Activated T-helper 17 cell treated with anti-CD3 and anti-CD28 coated beads, Interleukin-2, amount 50 U/mL, for 72 hours (primary cell): ENCODE results near the gene CCDC70. TPM values are rescaled to one million over a fixed set of nuclear protein-coding genes. Genes with fewer than 3 reads are reported as not detected.
A peak's percentile ranks its signal among the peaks of the same experiment; 100 is the strongest.
"Not testable (repeated sequence)": the region's sequence is repeated elsewhere in the genome, so short reads cannot be mapped to it uniquely, and the experiment has no call there.

Source experiments
- ATAC-seq: fragments of 150-1000 bp; cut with Tn5 transposase; replicated peaks from 2 replicates; pipeline ENCODE4 v1.10.0; 2021; ENCODE audit warnings: mild to moderate bottlenecking, moderate library complexity
- H3K27ac Mint-ChIP-seq: one replicate; pipeline ENCODE4 v1.8.0; 2022; ENCODE audit warnings: mixed read lengths
- H3K27me3 Mint-ChIP-seq: one replicate; pipeline ENCODE4 v1.8.0; 2022; ENCODE audit warnings: mixed read lengths
- H3K36me3 Mint-ChIP-seq: one replicate; pipeline ENCODE4 v1.8.0; 2022; ENCODE audit warnings: low read depth, mild to moderate bottlenecking, mixed read lengths
- H3K4me1 Mint-ChIP-seq: one replicate; pipeline ENCODE4 v1.8.0; 2022; ENCODE audit warnings: mixed read lengths
- H3K4me3 Mint-ChIP-seq: one replicate; pipeline ENCODE4 v1.8.0; 2022; ENCODE audit warnings: mild to moderate bottlenecking, mixed read lengths
- H3K9me3 Mint-ChIP-seq: one replicate; pipeline ENCODE4 v1.8.0; 2022; ENCODE audit warnings: mixed read lengths
- total RNA-seq, 2 donors: library from RNA; stranded (reverse); gene quantifications; one replicate each; pipeline ENCODE4 v1.2.3, GENCODE V29; 2022

CCDC70 gene
- total RNA-seq, 2 donors from 2014 or later: 0.24 to 0.43 TPM

DNA sequence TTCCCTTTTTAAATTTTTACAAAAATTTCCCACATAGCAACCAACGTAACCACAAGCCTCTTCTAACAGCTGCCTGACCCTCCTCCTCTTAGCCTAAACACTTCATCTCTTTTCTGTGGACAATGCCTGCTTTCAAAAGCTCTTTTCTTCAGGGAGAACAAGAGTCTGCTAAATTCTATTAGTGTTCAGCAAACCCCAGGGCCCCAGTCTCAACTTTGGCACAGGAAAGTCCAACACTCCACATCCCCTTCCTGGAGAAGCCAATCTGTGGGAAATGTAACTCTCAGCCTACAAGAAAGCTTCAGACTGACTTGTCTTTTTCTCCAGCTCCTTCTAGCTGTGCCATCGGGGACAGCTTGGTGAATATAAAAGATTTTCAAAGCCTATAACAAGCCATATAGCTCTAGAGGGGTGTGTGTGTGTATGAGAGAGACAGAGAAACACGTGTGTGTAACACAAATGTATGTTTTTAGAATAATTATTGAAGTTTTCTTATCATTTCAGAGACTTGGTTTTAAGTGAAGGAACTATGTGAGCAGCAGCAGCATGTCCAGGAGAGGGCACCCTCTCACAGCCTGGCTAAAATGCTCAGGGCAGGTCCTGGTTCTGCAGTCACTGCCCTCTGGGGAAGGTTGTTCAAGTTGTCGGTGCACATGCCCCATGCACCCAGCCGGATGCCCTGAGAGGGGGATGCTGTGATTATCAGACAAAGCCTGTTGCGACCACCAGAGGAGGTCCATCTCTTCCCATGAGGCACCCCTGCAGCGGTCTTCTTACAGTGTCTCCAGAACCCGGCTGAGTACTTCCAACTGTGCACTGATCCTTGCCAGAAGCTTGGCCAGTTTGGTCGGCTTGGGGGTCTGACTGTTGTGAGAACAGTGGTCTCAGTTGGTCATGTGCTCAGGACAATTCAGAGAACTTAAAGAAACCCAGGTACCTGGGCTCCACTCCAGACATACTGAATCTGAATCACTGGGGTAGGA, 34.4 kb downstream of the CCDC70 start:
- H3K36me3 Mint-ChIP-seq: no peaks in the 10 kb centered on the region
- no peaks in the 10 kb centered on the region for H3K9me3 Mint-ChIP-seq
- peak; percentile 60 for ATAC-seq
- no peaks in the 10 kb centered on the region for H3K4me1 Mint-ChIP-seq
- H3K27me3 Mint-ChIP-seq: peaks cover 7% of the 10 kb centered on the region
- no peak overlapping the region for H3K4me3 Mint-ChIP-seq
- no peak overlapping the region for H3K27ac Mint-ChIP-seq

DNA sequence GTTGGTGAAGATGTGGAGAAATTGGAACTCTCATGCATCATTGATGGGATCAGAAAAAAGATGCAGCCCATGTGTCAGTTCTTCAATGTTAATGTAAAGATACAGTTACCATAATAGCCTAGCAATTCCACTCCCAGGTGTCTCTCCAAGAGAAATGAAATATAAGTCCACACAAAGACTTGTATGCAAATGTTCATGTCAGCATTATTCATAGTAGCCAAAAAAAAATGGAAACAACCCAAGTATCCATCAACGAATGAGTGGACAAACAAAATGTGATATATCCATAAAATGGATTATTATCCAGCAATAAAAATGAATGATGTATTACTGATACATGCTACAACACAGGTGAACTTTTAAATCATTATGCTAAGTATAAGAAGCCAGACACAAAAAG, 38.7 kb downstream of the CCDC70 start:
- Mint-ChIP-seq H3K27me3 (peaks cover 4% of the 10 kb centered on the region), H3K9me3 (no peaks in the 10 kb centered on the region), H3K4me3 (no peak overlapping the region), H3K36me3 (no peaks in the 10 kb centered on the region), H3K4me1 (no peaks in the 10 kb centered on the region), H3K27ac (no peak overlapping the region)
- ATAC-seq: no peak

DNA sequence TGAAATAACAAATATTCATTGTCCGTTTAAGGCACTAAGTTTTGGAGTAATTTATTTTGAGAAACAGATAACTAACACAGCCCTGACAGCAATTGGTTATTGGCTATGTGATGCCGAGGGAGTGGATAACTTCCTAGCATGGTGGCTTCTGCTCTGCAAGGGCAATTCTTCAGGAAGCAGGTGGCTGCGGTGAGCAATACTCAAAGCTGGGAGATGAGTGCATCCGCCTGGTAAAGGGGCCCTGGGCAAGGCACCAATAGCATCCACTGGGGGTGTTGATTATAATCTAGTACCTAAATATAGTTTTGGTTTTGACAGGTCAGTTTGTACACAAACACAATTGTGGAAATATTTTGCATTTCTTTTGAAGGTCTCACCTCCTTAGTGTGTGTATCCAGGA, 41.0 kb downstream of the CCDC70 start:
- Mint-ChIP-seq H3K27me3 (peaks cover 8% of the 10 kb centered on the region), H3K4me3 (no peak overlapping the region), H3K27ac (no peak overlapping the region), H3K36me3 (no peaks in the 10 kb centered on the region), H3K4me1 (peaks cover 5% of the 10 kb centered on the region), H3K9me3 (no peaks in the 10 kb centered on the region)
- no peak for ATAC-seq

DNA sequence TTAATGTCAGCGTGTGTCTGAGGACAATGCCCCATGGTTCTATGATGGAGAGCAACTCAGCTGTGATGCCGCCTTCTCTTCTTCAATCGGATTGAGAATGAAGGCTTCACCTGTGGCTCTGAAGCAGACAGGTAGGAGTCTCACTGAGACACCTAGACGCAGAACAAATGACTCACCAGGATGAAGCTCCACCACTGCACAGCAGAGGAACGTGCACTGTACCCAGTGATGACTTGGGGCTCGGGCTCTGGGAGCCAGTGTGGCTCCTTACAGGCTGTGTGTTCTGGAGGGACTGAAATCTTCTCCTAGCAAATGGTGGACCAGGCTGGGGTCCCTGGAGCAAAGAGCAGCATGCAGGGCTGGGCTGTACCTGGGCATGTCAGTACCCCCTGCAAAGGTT, 44.0 kb downstream of the CCDC70 start:
- Mint-ChIP-seq H3K4me1 (peaks cover 20% of the 10 kb centered on the region), H3K27ac (no peak overlapping the region), H3K27me3 (peaks cover 8% of the 10 kb centered on the region), H3K4me3 (no peak overlapping the region), H3K36me3 (no peaks in the 10 kb centered on the region), H3K9me3 (no peaks in the 10 kb centered on the region)
- no peak for ATAC-seq

DNA sequence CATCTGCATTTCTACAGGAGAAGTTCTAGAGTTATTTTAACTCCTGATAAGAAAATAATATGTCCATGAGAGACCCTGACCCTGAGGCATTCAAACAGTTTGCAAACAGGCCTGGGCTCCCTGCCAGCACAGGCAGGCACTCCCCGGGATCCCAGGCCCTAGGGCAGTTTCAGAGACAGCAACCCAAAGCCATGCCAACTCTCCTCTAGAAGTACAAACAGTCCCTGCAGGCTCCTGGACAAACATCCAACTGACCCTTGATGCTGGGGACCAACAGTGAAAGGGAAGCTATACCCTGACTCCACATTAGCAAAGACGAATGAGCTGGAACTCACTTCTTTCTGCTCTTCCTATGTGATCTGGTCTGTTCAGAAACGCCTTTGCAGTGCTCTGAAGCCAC, 44.8 kb downstream of the CCDC70 start:
- Mint-ChIP-seq H3K4me3 (no peak overlapping the region), H3K4me1 (peaks cover 20% of the 10 kb centered on the region), H3K27ac (no peak overlapping the region), H3K27me3 (peaks cover 8% of the 10 kb centered on the region), H3K9me3 (no peaks in the 10 kb centered on the region), H3K36me3 (no peaks in the 10 kb centered on the region)
- ATAC-seq: no peak

DNA sequence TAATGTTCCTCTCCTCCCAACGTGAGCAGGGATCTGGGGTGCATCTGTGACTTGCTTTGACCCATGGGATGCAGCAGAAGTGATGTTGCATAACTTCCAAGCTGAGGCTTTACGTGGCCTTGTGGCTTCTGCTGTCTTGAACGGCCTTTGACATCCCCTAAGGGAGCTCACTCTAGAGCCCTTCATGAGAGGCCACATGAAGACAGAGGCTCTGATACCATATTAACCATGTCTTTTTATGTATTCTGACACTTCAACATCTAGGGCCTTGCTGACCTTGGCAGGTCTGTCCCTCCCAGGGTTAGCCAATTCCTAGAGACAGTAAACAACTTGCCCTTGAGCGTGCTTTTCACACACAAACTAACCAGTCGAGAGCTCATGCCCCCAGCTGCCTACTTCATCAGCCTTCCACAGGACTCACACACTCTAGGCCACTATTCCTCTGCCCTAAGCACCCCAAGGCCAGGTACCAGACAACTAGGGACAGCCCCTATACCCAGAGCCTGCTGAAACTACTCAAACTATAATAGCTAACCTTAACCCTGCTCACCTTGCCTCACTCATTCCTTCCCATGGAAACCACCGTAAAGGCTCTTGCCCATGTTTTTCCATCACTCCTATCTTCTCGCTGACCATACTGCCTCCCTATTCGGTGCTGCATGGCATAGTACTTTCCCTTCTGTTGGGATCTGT, 45.4 kb downstream of the CCDC70 start:
- peak; percentile 54 for ATAC-seq

DNA sequence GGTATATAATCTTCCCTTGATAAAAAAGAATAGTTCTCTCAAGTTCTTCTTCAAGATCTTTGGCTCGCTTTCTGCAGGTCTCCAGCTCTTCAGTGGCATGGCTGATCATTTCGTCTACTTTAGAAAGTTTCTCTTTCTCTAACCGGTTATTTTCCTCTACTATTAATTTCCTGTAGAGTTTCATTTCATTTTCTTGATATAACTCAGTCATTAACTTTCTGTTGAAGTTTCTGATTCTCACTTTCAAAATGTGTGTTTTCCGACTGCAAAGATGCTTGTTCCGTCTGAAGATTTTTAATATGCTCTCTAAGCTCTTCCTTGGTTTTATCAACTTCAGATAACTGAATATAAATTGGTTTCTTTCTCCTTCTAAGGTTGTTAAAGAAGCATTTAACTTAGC, 47.5 kb downstream of the CCDC70 start:
- H3K4me3 Mint-ChIP-seq: peak overlapping the region; percentile 54
- not testable (repeated sequence) for H3K36me3 Mint-ChIP-seq, H3K9me3 Mint-ChIP-seq, H3K27me3 Mint-ChIP-seq
- H3K27ac Mint-ChIP-seq: peak overlapping the region; percentile 8
- H3K4me1 Mint-ChIP-seq: peaks cover 20% of the 10 kb centered on the region
- ATAC-seq: peak; percentile 14

More for the DNA sequence above, 45.4 kb downstream of the CCDC70 start:
- Mint-ChIP-seq H3K27ac (no peak overlapping the region), H3K9me3 (no peaks in the 10 kb centered on the region), H3K27me3 (peaks cover 8% of the 10 kb centered on the region), H3K36me3 (no peaks in the 10 kb centered on the region), H3K4me1 (peaks cover 20% of the 10 kb centered on the region), H3K4me3 (no peak overlapping the region)

DNA sequence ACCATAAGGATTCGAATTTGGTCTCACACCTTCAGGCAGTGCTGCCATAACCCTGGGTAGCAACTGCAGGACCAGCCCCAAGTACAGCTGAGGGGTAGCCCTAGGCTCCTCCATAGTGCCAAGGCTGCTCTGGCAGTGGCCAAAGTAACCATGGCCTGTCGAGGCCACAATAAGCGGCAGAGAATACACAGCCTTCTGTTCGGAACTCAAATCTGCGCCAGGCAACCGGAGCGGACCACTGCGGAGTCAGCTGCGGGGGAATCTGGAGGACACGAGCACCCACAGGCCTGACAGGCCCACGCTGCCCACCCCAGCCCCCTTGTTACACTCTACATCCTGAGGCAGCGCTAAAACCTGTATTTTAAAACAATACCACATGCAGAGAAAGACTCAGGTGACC, 48.7 kb downstream of the CCDC70 start:
- peaks cover 7% of the 10 kb centered on the region for H3K27me3 Mint-ChIP-seq
- no peak for ATAC-seq
- H3K9me3 Mint-ChIP-seq: no peaks in the 10 kb centered on the region
- H3K27ac Mint-ChIP-seq: no peak overlapping the region
- H3K4me1 Mint-ChIP-seq: peaks cover 20% of the 10 kb centered on the region
- H3K4me3 Mint-ChIP-seq: peak overlapping the region; percentile 54
- H3K36me3 Mint-ChIP-seq: no peaks in the 10 kb centered on the region

DNA sequence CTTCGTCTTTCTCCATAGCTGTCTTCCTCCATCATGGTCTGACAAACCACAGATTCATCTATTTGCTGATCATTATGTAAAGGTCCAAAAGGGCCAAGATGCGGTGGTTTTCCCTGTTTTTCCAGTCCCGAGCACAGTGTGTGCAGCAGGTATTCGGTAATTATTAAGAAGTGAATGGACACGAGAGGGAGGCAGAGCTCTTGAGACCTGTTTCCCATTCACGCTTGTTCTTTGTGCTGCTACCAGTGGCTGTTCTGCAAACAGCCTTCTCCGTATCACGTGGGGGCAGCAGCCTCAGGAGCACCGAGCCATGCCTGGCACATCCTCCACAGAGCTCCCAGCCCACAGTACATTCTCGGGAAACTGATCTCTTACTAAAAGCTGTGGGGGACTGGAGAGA, 50.3 kb downstream of the CCDC70 start:
- Mint-ChIP-seq H3K27me3 (peaks cover 4% of the 10 kb centered on the region), H3K36me3 (no peaks in the 10 kb centered on the region), H3K9me3 (no peaks in the 10 kb centered on the region), H3K4me1 (peaks cover 17% of the 10 kb centered on the region), H3K27ac (no peak overlapping the region), H3K4me3 (no peak overlapping the region)
- no peak for ATAC-seq

- no peaks in the 10 kb centered on the region for H3K36me3 Mint-ChIP-seq
- H3K9me3 Mint-ChIP-seq: no peaks in the 10 kb centered on the region
- peaks cover 3% of the 10 kb centered on the region for H3K27me3 Mint-ChIP-seq
- ATAC-seq: no peak
- no peak overlapping the region for H3K4me3 Mint-ChIP-seq
- peaks cover 15% of the 10 kb centered on the region for H3K4me1 Mint-ChIP-seq
- no peak overlapping the region for H3K27ac Mint-ChIP-seq
These were observed 50.9 kb downstream of the CCDC70 start for GRCh38 chr13:51912511-51913225.

DNA sequence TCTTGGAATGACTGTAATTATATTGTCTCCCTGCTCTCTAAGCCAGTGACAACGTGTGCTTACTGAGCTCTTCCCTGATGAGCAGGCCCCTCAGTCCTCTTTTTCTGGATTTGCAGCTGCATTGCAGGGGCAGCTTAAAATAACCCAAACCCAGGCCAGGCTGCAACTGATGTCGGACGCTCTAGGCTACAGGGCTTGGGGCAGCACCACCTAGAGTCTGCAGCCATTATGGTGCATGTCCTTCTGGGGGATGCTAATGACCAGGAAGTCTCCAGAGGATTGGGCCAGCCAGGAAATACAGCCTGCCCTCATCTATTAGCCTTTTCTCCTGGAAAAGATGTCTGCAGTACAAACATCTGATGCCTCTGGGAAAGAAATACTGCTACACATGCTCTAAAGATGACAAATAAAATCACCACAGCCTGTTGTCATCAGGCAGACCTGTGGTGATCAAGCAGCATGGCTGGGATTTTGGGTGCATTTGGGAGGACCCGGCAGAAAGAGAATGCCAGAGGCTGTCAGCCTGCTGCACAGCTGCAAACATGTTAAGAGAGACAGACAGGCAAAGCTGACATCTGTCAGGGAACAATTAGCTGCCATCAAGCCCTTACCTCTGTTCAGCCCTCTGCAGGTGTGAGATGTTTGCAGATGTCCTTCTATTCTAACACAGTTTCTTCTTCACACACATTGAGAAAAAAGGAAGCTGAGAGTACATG, 51.8 kb downstream of the CCDC70 start:
- Mint-ChIP-seq H3K4me3 (no peak overlapping the region), H3K27ac (no peak overlapping the region), H3K9me3 (no peaks in the 10 kb centered on the region), H3K36me3 (no peaks in the 10 kb centered on the region), H3K4me1 (peaks cover 15% of the 10 kb centered on the region), H3K27me3 (peaks cover 3% of the 10 kb centered on the region)
- no peak for ATAC-seq

- Mint-ChIP-seq H3K4me1 (peaks cover 13% of the 10 kb centered on the region), H3K27me3 (peaks cover 3% of the 10 kb centered on the region)
These were observed 52.3 kb downstream of the CCDC70 start for GRCh38 chr13:51914137-51914493.

More at GRCh38 chr13:51914137-51914493, 52.3 kb downstream of the CCDC70 start:
- no peak for ATAC-seq
- Mint-ChIP-seq H3K4me3 (no peak overlapping the region), H3K9me3 (no peaks in the 10 kb centered on the region), H3K36me3 (no peaks in the 10 kb centered on the region), H3K27ac (no peak overlapping the region)
